BE2C (cell line): Measurements from ENCODE around the gene RAMAC.

Experiments
- DNase-seq: peaks from one replicate; pipeline ENCODE4 v3.0.0-alpha.2; 2020
- H3K27me3 ChIP-seq: fragments of 250-450 bp; sonication (Bioruptor Pico); 2 replicates; pipeline ENCODE4 v1.5.1; 2020; ENCODE audit warnings: mild to moderate bottlenecking
- H3K36me3 ChIP-seq: fragments of 250-450 bp; sonication (Bioruptor Pico); 2 replicates; pipeline ENCODE4 v1.5.1; 2020; ENCODE audit warnings: mild to moderate bottlenecking
- H3K4me1 ChIP-seq: fragments of 250-450 bp; sonication (Bioruptor Pico); 2 replicates; pipeline ENCODE4 v1.5.1; 2020
- H3K4me3 ChIP-seq: 2 replicates; pipeline ENCODE4 v1.5.1; 2011; ENCODE audit warnings: low read depth, low read length
- H3K9me3 ChIP-seq: fragments of 250-450 bp; sonication (Bioruptor Pico); 2 replicates; pipeline ENCODE4 v1.5.1; 2020
- TF ChIP-seq, protein P1 (sequence below): IDR thresholded peaks from 2 replicates; pipeline ENCODE4 v1.5.1; 2012; ENCODE audit warnings: mild to moderate bottlenecking, low read depth, low read length

RAMAC gene

GRCh38 chr15:82951472-82952157 lies 34.4 kb upstream of the RAMAC start:
- H3K4me1 ChIP-seq: no peaks in the 10 kb centered on the region
- DNase-seq: no peak
- TF ChIP-seq, protein P1, sequence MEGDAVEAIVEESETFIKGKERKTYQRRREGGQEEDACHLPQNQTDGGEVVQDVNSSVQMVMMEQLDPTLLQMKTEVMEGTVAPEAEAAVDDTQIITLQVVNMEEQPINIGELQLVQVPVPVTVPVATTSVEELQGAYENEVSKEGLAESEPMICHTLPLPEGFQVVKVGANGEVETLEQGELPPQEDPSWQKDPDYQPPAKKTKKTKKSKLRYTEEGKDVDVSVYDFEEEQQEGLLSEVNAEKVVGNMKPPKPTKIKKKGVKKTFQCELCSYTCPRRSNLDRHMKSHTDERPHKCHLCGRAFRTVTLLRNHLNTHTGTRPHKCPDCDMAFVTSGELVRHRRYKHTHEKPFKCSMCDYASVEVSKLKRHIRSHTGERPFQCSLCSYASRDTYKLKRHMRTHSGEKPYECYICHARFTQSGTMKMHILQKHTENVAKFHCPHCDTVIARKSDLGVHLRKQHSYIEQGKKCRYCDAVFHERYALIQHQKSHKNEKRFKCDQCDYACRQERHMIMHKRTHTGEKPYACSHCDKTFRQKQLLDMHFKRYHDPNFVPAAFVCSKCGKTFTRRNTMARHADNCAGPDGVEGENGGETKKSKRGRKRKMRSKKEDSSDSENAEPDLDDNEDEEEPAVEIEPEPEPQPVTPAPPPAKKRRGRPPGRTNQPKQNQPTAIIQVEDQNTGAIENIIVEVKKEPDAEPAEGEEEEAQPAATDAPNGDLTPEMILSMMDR: no peak
- H3K36me3 ChIP-seq: no peaks in the 10 kb centered on the region
- no peaks in the 10 kb centered on the region for H3K9me3 ChIP-seq
- peak overlapping the region; percentile 68 for H3K4me3 ChIP-seq
- H3K27me3 ChIP-seq: no peaks in the 10 kb centered on the region

DNA sequence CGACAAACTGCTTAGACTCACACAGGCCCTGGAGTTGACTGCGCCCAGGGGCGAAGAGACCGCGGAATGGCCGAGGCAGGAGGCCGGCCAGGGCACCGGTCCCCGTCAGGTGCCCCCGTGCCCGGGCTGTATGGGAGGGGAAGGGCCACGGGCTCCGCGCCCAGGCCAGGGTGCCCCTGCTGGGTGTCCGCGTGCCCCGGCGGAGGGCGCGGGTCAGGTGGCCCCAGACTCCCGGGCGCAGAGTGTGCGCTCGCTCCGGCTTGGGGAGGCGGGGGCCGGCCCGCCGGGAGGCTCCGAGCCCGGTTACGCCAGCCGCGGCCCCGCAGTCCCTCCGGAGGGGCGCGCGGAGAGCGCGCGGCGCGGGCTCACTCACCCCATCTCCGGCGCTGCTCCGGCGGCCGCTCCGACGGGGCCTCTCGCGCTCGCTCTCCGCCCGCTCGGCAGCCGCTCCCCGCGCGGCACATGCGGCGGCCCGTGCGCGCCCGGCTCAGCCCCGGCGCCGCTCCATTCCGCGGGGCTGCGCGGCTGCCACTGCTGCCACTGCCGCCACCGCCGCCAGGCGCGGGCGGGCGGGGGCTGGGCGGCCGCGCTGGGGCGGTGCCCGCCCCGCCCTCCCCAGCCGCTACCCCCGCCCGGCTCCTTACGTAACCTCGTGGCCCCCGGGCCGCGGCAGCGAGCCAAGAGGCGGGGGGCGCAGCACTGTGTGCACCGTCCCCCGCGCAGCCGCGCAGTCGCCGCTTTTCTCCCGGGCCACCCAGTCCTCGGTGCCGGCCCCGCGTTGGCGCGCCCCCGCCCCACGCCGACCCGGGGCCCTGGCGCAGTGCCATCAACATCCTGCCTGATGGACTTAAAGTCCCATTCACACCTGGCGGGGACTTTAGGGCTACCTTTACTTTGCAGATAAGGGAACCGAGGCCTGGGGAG lies 33.6 kb upstream of the RAMAC start, which contains the start of gene HOMER2:
Gene HOMER2, minus strand, starts transcription at position 563 of the 924 bp plus-strand sequence. Its CDS starts 185 bp downstream, at position 378.
- TF ChIP-seq, protein P1: no peak
- H3K9me3 ChIP-seq: no peaks in the 10 kb centered on the region
- H3K4me3 ChIP-seq: peak within 1 kb of the TSS; percentile 68
- no peaks in the 10 kb centered on the region for H3K4me1 ChIP-seq
- H3K27me3 ChIP-seq: no peaks in the 10 kb centered on the region
- peak; percentile 71 for DNase-seq
- H3K36me3 ChIP-seq: no peaks in the 10 kb centered on the region

GRCh38 chr15:82958638-82959037 lies 27.4 kb upstream of the RAMAC start:
- Histone ChIP-seq H3K36me3 (no peaks in the 10 kb centered on the region), H3K4me1 (no peaks in the 10 kb centered on the region), H3K4me3 (no peak overlapping the region), H3K9me3 (no peaks in the 10 kb centered on the region), H3K27me3 (no peaks in the 10 kb centered on the region)
- no peak for DNase-seq
- TF ChIP-seq, protein P1: no peak

- Histone ChIP-seq H3K4me1 (no peaks in the 10 kb centered on the region), H3K9me3 (no peaks in the 10 kb centered on the region), H3K27me3 (no peaks in the 10 kb centered on the region), H3K36me3 (no peaks in the 10 kb centered on the region), H3K4me3 (no peak overlapping the region)
- TF ChIP-seq, protein P1: no peak
- no peak for DNase-seq
Observed at GRCh38 chr15:82959423-82959822, 26.6 kb upstream of the RAMAC start.

- no peaks in the 10 kb centered on the region for H3K27me3 ChIP-seq
- H3K9me3 ChIP-seq: no peaks in the 10 kb centered on the region
- no peaks in the 10 kb centered on the region for H3K36me3 ChIP-seq
- H3K4me1 ChIP-seq: no peaks in the 10 kb centered on the region
- no peak overlapping the region for H3K4me3 ChIP-seq
- TF ChIP-seq, protein P1: no peak
- DNase-seq: no peak
Observed at GRCh38 chr15:82960766-82961165, 25.2 kb upstream of the RAMAC start.
